NK-92 (cell line): ENCODE results near the gene VSIG4.

Source experiments
- DNase-seq: peaks from one replicate; lab custom pipeline; 2025; ENCODE audit not compliant: unreplicated experiment; lab: John Stamatoyannopoulos, UW

The VSIG4 gene

DNA sequence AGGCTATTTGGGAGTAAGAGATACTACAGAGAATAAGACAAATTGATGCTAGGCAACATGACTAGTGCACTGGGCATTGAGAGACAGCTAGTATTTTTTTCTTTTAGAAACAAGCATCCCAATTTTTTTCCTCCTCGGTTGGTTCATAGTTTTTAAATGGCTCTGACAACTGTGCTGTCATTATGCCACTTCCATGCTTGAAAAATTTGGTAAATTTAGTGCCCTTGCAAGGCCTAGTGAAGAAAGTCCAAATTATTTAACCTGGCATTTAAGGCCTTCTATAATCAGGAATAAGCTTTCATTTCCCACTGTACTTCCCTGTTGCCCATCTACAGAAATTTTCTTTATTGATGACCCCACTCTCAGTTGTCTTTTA is 15.8 kb downstream of the VSIG4 start:
- DNase-seq: no peak

DNA sequence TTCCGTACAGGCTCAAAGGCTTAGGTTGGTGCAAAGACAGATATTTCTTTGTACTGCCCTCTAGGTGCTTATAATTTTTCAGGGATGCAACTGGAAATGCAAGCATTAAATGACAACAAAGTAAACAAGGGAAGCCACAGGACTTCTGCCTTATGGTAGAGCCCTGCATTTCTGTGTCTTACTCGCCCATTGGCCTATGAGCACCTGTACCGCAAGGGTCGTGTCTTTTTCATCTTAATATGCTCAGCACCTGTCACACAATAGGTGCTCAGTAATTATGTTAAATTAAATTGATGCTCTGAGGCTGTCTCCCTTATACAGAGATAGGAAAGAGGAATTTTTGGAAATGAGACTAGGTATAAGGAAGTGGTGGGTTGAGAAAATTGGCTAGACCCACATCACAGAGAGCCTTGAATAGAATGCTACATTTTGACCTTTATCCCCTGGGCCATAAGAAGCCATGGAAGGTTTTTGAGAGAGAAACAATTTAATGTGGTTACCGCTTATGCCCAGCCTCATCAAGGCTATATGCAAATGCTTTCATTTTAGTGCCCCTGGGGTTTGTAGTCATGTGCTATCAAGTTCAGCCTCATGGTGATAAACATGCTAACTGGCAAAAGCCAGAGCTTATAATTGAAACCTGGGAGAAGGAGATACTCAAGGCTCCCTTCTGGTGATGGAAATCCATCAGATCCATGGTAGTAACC is 16.3 kb downstream of the VSIG4 start:
- DNase-seq: no peak

DNA sequence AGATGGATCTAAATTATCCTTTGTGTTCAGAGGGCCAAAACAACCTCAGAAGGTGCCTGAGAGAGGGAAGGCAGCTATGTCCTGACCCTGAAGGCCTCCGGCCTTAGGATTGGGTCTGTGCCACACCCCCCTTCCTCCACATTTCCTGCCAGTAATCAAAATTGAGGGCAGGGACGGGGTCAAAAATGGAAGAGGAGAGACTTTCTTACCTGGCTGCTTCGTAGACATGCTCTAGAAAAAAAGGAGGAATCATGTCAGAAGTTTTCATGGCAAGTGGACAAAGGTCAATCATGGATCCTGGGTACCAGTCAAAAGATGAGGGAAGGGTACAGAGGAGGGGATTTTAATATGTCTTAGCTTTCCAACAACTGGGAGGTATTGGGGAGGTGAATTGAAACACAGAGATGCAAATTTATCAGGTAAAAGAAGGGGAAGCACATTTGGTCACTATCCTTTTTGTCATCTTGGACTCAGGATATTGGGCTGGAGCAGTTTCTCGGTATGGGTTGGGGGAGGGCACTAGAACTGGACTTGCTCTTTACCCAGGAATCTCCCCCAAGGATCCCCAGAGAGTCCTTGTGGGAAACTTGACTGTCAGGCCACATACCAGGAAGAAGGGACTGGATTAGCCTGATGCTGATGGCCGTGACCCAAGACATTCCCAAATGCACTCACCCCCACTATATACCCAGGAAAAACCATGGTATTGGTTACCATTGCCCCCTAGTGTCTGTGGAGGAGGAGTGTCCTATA is 17.1 kb downstream of the VSIG4 start:
- no peak for DNase-seq

DNA sequence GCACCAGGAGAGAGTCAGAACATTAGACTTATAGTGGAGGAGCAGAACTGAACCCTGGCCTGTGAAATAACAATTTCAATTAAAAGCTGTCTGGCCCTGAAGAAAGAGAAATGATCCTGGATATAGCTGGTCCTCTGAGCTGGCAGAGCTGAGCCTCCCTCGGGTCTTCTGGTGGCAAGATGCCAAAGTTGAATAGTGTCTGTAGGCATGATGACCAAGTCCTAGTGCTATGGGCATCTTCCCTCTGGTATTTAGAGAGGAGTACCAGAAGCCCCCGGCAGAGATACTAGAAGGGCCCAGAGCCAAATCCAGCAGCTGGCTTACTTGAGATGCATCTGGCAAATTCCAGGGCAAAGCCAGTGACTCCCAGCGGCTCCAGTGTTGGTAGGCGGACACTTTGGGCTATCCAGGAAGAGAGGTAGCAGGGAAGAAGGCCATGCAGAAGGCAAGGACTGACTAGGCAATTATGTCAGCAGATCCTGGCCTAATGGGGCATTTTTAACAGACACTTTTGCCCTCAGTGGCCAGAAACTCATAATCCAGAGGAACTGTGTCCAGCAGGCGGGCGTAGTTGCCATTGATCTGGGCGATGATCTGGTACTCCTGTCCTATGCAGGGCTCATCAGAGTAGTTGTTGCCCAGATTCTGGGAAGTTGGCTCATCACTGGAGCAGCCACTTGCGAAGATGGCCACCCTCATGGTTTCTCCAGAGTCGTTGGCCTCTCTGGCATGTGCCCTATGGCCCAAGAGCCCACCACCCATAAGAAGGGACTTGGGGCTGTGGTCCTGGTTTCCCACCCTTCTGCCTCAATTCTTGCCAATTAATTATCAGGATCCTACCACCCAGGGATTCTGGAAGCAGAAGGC is 17.9 kb downstream of the VSIG4 start:
- no peak for DNase-seq

DNA sequence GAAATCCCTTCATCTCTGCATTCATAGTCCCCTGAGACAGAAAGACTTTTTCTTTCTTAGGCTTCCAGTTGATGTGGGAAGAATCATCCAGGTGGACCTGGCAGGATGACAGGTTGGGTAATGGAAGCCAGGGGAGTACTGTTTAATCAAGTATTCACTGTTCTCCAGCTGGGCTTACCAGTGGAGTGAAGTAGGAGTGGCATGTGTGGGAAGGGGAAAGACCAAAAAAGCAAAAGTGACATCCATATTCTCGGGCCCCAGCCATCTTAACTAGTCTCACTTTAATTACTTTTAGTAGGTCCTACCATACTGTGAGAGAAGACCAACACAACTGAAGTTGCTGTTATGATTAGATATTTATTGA is 18.5 kb downstream of the VSIG4 start:
- DNase-seq: no peak

DNA sequence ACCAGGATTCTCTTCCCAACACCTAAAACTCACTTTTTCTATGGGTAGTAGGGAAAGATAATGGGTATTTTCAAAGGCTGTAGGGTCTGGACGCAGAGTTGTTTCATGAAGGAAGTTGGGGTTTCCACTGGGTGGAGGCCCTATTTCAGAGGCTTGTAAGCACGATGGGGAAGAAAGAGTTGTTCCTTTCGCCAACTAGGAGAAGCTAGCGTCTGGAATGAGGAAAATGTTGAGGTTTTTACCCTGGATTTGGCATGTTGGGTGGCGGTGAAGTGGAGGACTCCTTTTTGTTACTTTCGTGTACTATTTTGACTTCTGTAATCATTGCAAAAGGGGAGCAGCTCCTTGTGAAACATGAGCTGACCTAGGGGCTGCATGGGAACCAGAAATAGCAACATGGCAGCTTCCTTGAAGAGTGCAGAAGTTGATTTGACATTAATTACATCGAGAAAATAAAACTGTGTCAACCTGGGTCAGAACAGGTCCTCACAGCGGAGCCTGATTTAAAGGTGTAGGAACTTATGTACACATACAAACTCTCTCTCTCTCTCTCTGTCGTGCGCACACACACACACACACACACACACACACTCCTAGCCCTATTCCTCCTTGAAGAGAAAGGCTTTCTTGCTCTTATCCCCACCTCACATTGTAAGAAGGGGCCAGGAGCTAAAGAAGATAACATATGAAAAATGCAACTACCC is 19.1 kb downstream of the VSIG4 start:
- no peak for DNase-seq

DNA sequence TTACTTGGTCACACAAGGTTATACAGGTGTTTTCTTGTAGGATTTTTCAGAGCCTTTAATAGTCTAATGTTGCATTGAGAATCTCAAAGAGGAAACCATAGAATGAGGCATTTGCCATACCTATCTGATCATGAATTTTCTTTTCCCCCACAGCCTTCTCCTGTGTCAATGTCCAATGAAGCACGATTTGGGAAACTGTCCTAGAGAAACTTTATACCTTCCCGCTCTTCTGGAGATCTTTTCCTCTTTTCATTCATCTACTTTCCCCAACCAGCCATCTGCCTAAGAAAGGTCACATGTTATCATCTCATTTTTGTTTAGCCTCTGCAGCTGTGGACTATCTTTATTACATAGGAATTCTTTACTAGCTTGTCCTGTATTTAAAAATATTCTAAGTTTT is 19.9 kb downstream of the VSIG4 start:
- no peak for DNase-seq

DNA sequence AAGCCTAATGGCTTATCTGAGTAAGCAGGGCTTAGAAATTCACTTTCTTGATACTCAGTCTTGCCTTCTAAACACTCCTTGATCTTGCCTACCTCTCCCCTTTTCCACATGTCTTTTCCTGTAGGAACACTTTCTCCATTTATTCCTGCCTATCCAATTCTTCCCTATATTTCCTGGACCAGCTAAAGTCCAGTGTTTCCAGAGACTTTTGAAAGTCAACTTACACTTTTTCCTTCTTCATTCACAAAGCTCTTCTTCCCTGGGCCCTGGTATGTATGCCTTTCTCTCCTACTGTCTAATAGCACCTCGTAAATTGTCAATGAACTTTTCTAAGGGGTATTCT is 20.6 kb downstream of the VSIG4 start:
- no peak for DNase-seq

DNA sequence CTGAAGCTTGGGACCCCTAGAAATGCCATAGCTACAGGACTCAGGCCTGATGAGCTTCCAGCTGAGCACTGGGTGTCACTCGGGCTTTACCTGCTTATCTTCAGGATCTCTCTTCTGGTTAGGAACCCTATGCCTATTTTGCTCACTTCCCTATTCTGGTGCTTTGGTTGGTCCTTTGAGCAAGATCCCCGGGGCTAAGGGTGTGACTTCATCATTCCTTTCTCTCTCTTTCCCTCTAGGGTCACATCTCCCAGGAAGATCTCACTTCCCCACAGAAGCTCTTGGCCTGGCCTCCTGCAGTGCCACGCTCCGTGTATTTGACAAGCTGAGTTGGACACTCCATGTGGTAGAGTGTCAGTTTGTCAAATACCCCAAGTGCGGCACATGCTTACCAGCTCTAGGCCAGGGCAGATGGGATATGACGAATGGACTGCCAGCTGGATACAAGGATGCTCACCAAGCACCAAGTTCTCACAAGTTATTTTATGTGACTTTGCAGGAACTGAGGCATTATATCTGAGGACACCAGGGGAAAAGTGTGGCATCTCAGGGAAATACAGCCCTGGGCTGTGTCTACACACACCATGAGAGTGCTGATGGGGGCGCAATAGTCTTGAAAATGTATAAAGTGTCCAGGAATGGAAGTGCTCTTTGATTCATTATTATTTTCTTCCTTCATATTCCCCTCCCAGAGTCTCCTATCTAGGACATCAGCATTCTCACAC is 21.1 kb downstream of the VSIG4 start:
- no peak for DNase-seq

DNA sequence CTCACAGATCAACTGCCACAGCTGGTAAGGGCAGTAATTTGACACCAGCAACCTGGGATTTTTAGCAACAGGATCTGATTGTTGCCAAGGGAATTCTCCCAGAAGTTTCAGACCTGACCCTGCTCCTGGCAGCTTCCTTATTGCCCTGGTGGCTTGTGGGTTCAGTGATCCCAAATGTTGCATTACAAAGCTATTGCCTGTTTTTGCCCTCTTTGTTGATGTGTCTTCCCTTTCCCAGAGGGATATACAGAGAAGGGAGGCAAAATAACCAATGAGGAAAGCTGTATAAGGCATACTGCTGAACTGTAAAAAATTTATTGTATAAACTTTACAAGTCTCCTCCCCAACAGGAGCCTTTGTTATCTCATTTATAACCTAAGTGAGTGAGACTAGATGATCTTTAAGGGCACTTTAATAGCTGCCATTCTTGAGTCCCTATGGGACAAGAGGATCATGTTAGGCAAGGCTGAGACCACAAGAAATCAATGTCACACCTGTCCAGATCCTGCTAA is 22.2 kb downstream of the VSIG4 start:
- DNase-seq: no peak

DNA sequence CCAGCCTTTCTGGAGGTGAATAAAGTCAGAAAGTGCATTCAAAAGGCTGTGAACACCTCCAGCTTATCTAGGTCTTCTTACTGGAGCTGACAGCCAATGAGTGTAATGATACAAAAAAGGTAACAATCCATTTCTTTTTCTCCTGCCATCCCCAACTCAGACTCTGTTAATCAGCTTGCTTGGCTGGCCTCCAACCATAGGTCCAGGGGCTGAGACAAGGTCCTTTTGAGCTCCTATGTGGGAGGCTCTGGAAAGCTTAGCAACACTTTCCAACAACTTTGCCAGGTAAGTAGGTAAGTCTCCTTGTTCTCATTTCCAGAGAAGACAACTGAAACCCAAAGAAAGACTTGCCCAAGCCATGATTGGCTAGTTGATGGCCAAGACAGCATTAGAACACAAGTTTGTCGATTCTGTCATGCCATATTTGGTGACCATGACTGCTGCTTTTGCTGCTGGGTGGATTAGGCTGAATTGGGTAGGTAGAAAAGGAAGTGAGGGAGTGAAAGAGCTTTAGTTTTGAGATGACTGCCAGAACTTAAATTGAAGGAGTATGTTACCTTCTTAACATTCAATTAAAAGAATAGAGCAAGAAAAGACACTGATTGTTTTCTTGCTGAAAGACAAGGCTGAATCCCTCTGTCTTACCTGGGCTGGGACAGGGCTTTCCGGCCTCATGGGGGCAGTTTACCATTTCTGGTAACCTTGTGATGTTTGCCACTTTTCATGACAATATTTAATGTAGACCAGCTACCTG is 22.8 kb downstream of the VSIG4 start:
- DNase-seq: no peak

DNA sequence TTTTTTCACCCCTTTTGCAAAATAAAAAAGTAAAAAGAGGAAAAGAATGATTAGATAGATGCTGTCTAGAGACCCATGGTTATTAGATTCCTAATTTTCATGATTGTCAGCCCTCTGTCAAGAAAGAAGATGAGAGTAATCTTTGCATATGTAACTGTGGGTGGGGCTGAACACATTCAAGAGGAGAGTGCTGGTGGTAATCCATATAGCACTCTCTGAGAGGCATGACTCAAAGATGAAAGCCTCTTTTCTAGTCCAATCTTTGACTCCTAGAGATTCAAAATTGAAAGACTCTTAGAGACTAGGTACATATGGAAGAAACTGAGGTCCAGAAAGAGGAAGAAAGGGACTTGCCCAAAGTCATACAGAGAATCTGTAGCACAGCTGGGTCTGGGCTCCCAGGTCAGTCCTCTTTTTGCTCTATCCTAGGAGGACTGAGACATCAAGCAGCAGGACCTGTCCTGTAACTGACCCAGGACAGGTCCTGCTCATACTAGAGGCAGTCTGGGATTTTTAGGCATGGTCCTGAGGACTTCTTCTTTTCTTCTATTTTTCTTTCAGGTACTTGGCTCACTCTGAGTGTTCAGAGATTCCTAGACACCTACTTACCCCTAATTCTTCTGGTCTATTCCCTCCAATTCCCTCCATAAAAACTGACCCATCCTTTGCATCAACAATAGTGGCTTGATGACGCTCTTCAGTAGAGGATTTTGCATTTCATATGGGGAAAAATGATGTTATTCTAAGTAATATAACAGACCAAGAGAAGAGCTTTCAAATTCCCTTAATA is 23.8 kb downstream of the VSIG4 start:
- no peak for DNase-seq

DNA sequence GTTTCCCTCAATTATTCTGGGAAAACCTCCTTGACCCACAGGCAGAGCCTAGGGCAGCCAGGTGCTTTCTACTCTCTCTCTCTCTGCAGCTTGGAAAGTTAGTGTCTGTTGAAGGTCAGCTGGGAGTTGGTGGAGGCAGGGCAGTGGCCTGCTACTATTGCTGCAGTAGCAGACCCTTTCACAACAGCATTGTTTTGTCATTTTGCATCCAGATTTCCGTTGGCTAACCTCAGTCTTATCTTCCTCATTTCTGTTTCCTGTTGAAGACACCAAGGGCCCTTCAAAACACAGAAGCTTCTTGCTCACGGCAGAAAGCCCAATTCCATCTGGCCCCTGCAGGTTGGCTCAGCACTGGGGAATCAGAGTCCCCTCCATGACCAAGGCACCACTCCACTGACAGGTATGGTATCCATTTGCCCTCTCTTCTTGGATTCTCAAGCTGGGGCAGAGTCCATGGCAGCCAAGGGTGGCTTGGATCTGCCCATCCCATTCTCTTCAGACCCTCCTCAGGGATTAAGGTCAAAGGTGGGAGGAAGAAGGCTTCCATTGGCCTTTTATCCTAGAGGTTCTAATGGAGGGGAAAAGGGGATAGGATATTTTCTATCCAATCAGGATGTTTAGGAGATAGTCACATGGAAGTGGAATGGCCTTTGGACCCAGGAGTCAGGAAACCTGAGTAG is 24.6 kb downstream of the VSIG4 start:
- no peak for DNase-seq

DNA sequence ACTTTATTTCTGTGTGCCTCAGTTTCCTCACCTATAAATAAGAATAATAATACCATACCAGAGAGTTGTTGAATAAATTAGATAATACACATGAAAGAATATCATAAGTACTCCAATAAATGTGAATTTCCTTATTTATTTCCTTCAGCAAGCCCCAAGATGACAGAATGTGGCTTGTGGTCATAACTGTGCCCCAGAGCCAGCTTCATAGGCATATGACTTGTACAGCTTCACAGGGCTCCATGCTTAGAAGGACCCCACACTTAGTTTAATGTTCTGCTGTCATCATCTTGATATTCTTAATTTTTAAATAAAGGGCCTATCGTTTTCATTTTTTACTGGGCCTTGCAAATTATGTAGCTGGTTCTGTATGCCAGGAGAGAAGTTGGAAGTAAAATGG is 25.3 kb downstream of the VSIG4 start:
- DNase-seq: no peak

DNA sequence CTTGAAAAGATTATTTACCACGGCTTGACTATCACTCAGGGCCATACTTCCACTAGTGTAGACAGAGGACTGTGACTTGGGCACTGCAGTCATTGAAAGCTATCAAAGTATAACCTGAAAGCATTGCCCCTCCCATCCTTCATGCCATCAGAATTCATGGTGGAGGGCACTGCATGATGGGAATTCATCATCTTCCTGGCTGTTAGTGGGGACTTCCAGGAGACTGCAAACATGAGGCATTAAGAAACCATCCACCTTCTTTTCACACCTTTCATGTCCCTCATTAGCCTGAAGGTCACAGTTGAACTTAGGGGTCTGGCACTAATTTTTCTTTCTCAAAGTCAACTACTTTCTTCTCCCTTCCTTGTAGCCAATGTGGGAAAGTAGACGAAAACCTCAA is 25.8 kb downstream of the VSIG4 start:
- DNase-seq: no peak

DNA sequence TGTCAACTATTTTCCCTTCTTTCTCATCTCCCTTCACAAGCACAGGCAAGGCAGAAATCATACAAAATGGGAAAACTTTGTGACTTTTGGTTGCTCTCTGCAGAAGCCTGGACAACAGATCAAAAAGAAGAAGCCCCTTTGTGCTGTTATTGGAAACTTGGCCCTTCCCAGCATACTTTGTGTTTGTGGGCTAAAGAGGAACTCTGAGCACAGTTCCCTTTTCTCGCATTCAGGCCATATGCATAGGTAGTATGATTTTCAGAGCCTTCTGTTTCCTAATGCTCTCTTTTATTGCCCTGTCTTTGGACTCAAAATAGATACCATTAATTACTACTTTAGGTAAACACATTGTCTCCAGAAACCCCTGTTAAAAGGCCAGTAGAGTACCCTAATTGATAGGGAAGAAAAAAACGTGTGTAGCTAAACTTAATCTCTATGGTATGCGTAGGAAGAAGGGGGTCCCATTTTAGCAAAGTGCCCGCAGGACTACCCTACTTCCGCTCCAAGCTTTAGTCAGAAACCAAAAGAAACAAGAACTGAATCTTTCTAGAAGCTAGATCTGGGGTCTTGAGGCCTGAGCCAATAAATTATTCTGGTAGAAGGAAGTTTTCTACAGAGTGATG is 26.6 kb downstream of the VSIG4 start:
- DNase-seq: no peak

DNA sequence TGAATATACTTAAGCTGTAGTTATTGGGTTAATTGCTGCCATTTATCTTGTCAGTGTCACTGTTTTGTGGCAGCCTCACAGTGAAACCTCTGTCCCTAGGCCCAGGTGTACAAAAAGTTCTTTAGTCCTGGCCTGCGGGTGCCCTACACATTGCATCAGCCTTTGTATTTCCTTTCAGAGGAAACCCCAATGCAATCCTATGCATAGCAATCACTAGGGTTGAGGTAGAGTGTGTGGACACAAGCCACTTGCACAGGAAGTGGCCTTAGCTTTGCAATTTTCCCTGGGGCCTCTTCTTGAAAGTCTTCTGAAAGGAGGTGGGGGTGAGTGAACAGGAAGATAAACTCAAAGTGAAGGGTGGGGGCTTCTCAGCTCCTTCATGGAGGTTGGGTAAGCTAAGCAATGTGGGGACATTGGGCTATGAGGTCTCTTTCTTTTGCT is 27.8 kb downstream of the VSIG4 start:
- DNase-seq: no peak

DNA sequence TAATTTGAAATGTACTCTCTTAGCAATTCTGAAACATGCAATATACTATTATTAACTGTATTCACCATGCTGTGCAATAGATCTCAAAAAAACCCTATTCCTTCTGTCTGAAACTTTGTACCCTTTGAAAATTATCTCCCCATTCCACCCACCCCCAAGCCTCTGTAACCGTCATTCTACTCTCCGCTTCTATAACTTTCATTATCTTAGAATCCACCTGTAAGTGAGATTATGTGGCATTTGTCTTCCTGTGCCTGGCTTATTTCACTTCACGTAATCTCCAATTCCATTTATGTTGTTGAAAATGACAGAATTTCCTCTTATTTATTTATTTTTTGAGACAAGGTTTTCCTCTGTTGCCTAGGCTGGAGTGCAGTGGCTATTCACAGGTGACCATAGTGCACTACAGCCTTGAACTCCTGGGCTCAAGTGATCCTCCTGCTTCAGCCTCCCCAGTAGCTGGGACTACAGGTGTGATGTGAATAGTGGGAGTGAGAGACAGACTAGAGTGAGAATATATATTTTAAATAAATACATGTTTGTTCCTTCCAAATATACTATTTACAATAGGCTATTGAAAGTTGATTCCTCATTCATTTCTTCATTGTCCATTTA is 30.5 kb downstream of the VSIG4 start:
- DNase-seq: no peak
